ENCODE results near the gene ALK.

ALK gene

DNA sequence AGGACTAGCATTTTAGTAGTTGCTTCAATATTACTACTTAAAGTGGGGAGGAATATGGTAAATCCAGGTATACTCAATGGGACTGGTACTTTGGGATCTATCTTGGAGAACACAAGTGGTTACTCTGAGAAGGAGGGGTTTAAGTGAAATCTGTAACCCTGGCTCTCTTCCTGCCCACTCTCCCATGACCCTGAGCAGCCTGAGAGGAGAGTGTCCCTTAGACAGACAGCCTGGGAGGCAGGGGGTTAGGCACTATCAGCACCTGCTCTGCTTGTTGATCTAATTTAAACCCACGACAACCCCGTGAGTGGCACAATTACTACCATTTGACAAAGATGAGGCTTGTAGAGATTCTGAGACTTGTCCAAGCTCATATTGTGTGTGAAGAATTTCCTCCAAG is 395.5 kb downstream of the ALK start:
- no peaks in the 10 kb centered on the region for H3K79me2 ChIP-seq (ENCODE audit: low read length)
- TF ChIP-seq, protein P1, sequence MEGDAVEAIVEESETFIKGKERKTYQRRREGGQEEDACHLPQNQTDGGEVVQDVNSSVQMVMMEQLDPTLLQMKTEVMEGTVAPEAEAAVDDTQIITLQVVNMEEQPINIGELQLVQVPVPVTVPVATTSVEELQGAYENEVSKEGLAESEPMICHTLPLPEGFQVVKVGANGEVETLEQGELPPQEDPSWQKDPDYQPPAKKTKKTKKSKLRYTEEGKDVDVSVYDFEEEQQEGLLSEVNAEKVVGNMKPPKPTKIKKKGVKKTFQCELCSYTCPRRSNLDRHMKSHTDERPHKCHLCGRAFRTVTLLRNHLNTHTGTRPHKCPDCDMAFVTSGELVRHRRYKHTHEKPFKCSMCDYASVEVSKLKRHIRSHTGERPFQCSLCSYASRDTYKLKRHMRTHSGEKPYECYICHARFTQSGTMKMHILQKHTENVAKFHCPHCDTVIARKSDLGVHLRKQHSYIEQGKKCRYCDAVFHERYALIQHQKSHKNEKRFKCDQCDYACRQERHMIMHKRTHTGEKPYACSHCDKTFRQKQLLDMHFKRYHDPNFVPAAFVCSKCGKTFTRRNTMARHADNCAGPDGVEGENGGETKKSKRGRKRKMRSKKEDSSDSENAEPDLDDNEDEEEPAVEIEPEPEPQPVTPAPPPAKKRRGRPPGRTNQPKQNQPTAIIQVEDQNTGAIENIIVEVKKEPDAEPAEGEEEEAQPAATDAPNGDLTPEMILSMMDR (IDR thresholded peaks at IDR 0.05; ENCODE audit: low read depth, low read length) = no peak
- no peak for TF ChIP-seq EZH2phosphoT487 (IDR thresholded peaks at IDR 0.05; ENCODE audit: low read depth)
- H3K27me3 ChIP-seq (ENCODE audit: low read depth, low read length) = peaks cover 8% of the 10 kb centered on the region; the same call in 1 of the 2 replicates
- H2AFZ ChIP-seq (ENCODE audit: low read depth, low read length) = no peak overlapping the region
- H3K27ac ChIP-seq (ENCODE audit: low read length) = no peak overlapping the region
- no peaks in the 10 kb centered on the region for H3K36me3 ChIP-seq (replicated peaks; ENCODE audit: low read depth, low read length)
- no peak overlapping the region for H3K4me3 ChIP-seq (ENCODE audit: low read length)
- H3K4me1 ChIP-seq (ENCODE audit: low read length) = no peaks in the 10 kb centered on the region
- no peaks in the 10 kb centered on the region for H3K9me3 ChIP-seq (ENCODE audit: insufficient read depth, low read length)
- no peaks in the 10 kb centered on the region for H4K20me1 ChIP-seq (ENCODE audit: insufficient read depth, low read length)
- H3K4me2 ChIP-seq (ENCODE audit: low read length) = no peak overlapping the region
- no peak overlapping the region for H3K9ac ChIP-seq (ENCODE audit: low read length)

DNA sequence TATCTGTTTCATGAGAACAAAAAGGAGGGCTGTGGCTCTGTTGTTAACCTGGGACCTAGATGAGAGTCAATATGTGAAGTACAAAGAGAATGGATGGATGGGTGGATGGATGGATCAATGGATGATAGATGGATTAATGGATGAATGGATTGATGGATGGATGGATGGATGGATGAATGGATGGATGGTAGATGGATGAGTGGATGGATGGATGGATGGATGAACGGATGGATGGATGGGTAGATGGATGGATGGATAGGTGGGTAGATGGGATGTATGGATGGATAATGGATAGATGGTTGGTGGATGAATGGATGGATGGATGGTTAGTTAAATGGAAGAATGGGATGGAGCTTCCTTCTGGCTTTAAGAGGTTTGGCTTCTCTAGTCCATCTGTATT is 396.7 kb downstream of the ALK start:
- no peaks in the 10 kb centered on the region for H4K20me1 ChIP-seq (ENCODE audit: insufficient read depth, low read length)
- TF ChIP-seq, protein P1 (IDR thresholded peaks at IDR 0.05; ENCODE audit: low read depth, low read length) = no peak
- TF ChIP-seq EZH2phosphoT487 (IDR thresholded peaks at IDR 0.05; ENCODE audit: low read depth) = no peak
- no peak overlapping the region for H3K27ac ChIP-seq (ENCODE audit: low read length)
- H3K4me2 ChIP-seq (ENCODE audit: low read length) = no peak overlapping the region
- no peak overlapping the region for H2AFZ ChIP-seq (ENCODE audit: low read depth, low read length)
- peaks cover 8% of the 10 kb centered on the region for H3K27me3 ChIP-seq (ENCODE audit: low read depth, low read length)
- H3K9ac ChIP-seq (ENCODE audit: low read length) = no peak overlapping the region
- H3K9me3 ChIP-seq (ENCODE audit: insufficient read depth, low read length) = no peaks in the 10 kb centered on the region
- no peaks in the 10 kb centered on the region for H3K36me3 ChIP-seq (replicated peaks; ENCODE audit: low read depth, low read length)
- no peaks in the 10 kb centered on the region for H3K79me2 ChIP-seq (ENCODE audit: low read length)
- H3K4me3 ChIP-seq (ENCODE audit: low read length) = no peak overlapping the region
- no peaks in the 10 kb centered on the region for H3K4me1 ChIP-seq (ENCODE audit: low read length)

DNA sequence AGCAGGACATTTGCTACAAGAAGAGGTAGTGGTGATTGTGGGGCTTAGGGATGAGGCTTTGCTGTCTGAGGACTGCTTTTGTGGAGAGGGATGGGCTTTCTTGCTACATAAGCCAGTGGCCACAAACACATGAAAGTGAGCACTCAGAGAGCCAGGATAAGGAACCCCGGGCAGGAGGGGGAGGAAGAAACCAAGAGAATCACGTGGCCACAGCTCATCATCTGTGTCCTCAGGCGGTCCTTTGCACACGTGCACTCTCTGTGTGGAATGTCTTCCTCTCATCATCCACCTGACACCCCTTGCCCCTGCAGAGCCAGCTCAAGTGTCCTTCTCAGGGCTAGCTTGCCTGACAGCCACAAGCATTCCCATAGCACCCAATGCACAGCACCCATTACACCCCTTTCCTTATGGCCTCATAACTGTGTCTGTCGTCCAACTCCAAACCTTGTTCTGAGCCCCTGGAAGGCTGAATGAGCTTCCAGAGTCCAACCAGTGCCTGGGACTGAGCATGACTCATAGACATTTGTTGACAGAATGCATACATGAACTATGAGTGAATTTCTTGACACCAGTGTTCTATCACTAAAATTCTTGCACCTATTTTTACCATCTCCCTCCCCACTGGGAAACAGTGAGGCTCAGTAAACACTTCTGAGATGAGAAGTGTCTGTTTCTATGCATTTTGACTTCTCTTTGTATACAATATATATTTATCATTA is 398.3 kb downstream of the ALK start:
- Histone ChIP-seq H3K9me3 (ENCODE audit: insufficient read depth, low read length) (no peaks in the 10 kb centered on the region), H3K4me1 (ENCODE audit: low read length) (no peaks in the 10 kb centered on the region), H3K4me3 (ENCODE audit: low read length) (0 out of 2 replicates have a peak overlapping the region, but pooled peaks have one; percentile 16), H3K27ac (ENCODE audit: low read length) (no peak overlapping the region), H2AFZ (ENCODE audit: low read depth, low read length) (0 out of 2 replicates have a peak overlapping the region, but pooled peaks have one; percentile 39), H3K79me2 (ENCODE audit: low read length) (no peaks in the 10 kb centered on the region), H4K20me1 (ENCODE audit: insufficient read depth, low read length) (no peaks in the 10 kb centered on the region), H3K27me3 (ENCODE audit: low read depth, low read length) (peaks cover 6% of the 10 kb centered on the region), H3K9ac (ENCODE audit: low read length) (no peak overlapping the region), H3K4me2 (ENCODE audit: low read length) (peak overlapping the region; percentile 30; the same call in 1 of the 2 replicates), H3K36me3 (replicated peaks; ENCODE audit: low read depth, low read length) (no peaks in the 10 kb centered on the region)
- TF ChIP-seq, protein P1 (IDR thresholded peaks at IDR 0.05; ENCODE audit: low read depth, low read length) = no peak
- no peak for TF ChIP-seq EZH2phosphoT487 (IDR thresholded peaks at IDR 0.05; ENCODE audit: low read depth)

DNA sequence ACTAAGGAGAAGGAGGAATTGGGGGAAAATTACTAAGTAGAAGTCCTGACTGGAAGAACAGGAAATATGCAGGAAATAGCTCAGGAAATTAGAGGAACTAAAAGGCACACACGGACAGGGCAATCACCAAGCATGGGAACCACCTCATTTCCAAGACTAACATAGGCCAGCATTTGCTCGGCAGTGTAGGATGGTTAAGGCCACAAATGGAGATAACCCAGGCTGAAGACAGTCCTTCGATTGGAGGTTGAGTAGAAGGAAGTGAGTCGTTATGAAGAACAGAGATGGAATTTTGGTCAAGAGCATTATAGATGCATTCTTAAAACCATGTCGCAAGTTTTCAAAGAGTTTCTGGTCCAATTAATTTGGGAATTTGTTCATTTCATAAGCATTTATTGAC is 401.4 kb downstream of the ALK start:
- H3K4me1 ChIP-seq (ENCODE audit: low read length) = no peaks in the 10 kb centered on the region
- H3K27ac ChIP-seq (ENCODE audit: low read length) = no peak overlapping the region
- no peak overlapping the region for H2AFZ ChIP-seq (ENCODE audit: low read depth, low read length)
- H3K4me2 ChIP-seq (ENCODE audit: low read length) = no peak overlapping the region
- no peaks in the 10 kb centered on the region for H3K9me3 ChIP-seq (ENCODE audit: insufficient read depth, low read length)
- TF ChIP-seq EZH2phosphoT487 (IDR thresholded peaks at IDR 0.05; ENCODE audit: low read depth) = no peak
- TF ChIP-seq, protein P1 (IDR thresholded peaks at IDR 0.05; ENCODE audit: low read depth, low read length) = no peak
- H3K9ac ChIP-seq (ENCODE audit: low read length) = no peak overlapping the region
- H3K79me2 ChIP-seq (ENCODE audit: low read length) = no peaks in the 10 kb centered on the region
- no peaks in the 10 kb centered on the region for H3K36me3 ChIP-seq (replicated peaks; ENCODE audit: low read depth, low read length)
- no peaks in the 10 kb centered on the region for H4K20me1 ChIP-seq (ENCODE audit: insufficient read depth, low read length)
- no peak overlapping the region for H3K4me3 ChIP-seq (ENCODE audit: low read length)
- peaks cover 12% of the 10 kb centered on the region for H3K27me3 ChIP-seq (ENCODE audit: low read depth, low read length)
